A549 treated with AZD9567 at 1 μM for 4 hours (cell line): ENCODE results near the gene FANCG. TPM values are rescaled to one million over a fixed set of nuclear protein-coding genes. Genes with fewer than 3 reads are reported as not detected.

Experiments
- total RNA-seq: library from RNA; stranded (reverse); fragments of 200-300 nt; extraction: Qiagen RNA extraction; gene quantifications from 5 replicates; pipeline ENCODE4 v1.2.3, GENCODE V29; 2022; ENCODE audit not compliant: insufficient read depth

The FANCG gene
- 29.0 to 55.4 TPM (median 52.0 TPM) in 5 replicates for total RNA-seq

GRCh38 chr9:35079426-35080341 is at the start of gene FANCG:
Gene FANCG, minus strand, starts transcription at chr9:35079942. Its CDS starts 418 bp downstream, at chr9:35079524.

GRCh38 chr9:35115680-35116538 is 36.2 kb upstream of the FANCG start, which contains the start of gene ATOSB:
Gene ATOSB, minus strand, starts transcription at chr9:35115862. Its CDS starts 7,588 bp downstream, at chr9:35108274.

GRCh38 chr9:35102769-35103659 is 23.3 kb upstream of the FANCG start, which contains the start of gene STOML2:
Gene STOML2, minus strand, starts transcription at chr9:35103131. Its CDS starts 37 bp downstream, at chr9:35103094.

GRCh38 chr9:35096035-35096849 is 16.5 kb upstream of the FANCG start, which contains the start of gene PIGO:
Gene PIGO, minus strand, starts transcription at chr9:35096591. Its CDS starts 1,026 bp downstream, at chr9:35095565.

DNA sequence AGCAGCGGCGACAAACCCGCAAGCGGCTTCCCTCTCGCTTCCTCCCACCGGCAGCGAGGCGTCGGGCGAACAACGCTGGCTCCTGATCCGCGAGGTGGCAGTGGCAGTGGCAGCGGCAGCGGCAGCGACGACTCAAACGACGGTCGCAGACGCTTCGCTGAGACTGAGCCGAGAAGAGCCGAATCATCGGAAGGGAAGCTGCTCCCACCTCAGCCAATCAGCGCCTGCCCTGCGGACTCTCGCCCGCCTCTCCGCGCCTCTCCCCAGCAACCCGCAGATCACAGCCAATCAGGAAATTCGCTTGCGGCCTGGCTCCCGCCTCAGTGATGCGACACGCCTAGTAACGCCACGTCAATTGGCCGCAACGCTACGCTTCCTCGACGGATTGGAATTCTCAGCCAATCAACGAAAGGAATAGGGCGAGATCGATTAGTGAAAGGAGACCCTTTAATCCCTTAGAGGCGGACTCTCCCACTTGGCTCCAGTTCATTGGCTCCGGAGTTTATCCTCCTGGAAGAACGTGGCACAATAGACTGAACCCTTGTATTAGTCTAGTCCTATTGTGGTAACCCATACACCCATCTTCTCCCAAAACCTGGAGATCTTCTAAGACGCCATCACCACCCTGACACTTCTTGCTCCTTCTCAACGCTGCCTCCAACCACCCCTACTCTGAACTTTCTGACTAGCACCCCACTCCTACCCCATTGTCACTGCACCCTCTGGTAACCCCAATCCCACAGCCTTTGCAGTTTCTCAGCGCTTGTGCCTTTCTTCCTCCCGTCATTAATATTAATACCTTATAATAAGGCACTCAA is 7.1 kb downstream of the FANCG start, which contains the start of gene VCP:
TSS of gene VCP (minus strand) at position 165 of the 818 bp plus-strand sequence. CDS start 272 bp downstream, outside the sequence.

Other genes starting within 250 kb of the FANCG start
- 0.05 to 0.31 TPM (median 0.09 TPM) in 4 of 5 replicates, not detected in the other for gene PHF24, start 121.7 kb downstream of the FANCG start, total RNA-seq
- 5.8 to 9.4 TPM (median 7.7 TPM) in 5 replicates for gene DNAJB5, start 90.2 kb downstream of the FANCG start, total RNA-seq
- gene VCP, start 7.3 kb downstream of the FANCG start, total RNA-seq: 271 to 324 TPM (median 288 TPM) in 5 replicates
- 41.4 to 51.7 TPM (median 50.0 TPM) in 5 replicates for gene PIGO, start 16.6 kb upstream of the FANCG start, total RNA-seq
- 210 to 271 TPM (median 237 TPM) in 5 replicates for gene STOML2, start 23.2 kb upstream of the FANCG start, total RNA-seq
- 6.5 to 10.3 TPM (median 9.2 TPM) in 5 replicates for gene ATOSB, start 35.9 kb upstream of the FANCG start, total RNA-seq
- 10.1 to 16.6 TPM (median 10.3 TPM) in 5 replicates for gene UNC13B, start 82.1 kb upstream of the FANCG start, total RNA-seq